Upper lobe of left lung (tissue), 6 donors: ENCODE measurements around the gene CTBP1. TPM values are rescaled to one million over a fixed set of nuclear protein-coding genes. Genes with fewer than 3 reads are reported as not detected.
A peak's percentile ranks its signal among the peaks of the same experiment; 100 is the strongest.

Source experiments
- ATAC-seq, 2 donors: fragments of 200-7000 bp; cut with Tn5 transposase; one replicate each; pipeline ENCODE4 v1.9.1; 2022; ENCODE audit warnings: mild to moderate bottlenecking in 2 of 2, moderate library complexity in 2 of 2; ENCODE audit not compliant: low FRiP score in 2 of 2
- DNase-seq, 2 donors: peaks; one replicate each; pipeline ENCODE4 v3.0.0-alpha.2; 2019 to 2020
- H3K27ac ChIP-seq, 4 donors: fragments of 200-600 bp; sonication (generic); one replicate each; pipeline ENCODE4 v1.5.1; 2016 to 2019
- H3K27me3 ChIP-seq, 4 donors: fragments of 200-600 bp; sonication (generic); one replicate each; pipeline ENCODE4 v1.5.1; 2017 to 2019
- H3K36me3 ChIP-seq, 4 donors: fragments of 200-600 bp; sonication (generic); one replicate each; pipeline ENCODE4 v1.5.1; 2016 to 2019
- H3K4me1 ChIP-seq, 4 donors: fragments of 200-600 bp; sonication (generic); one replicate each; pipeline ENCODE4 v1.5.1; 2018 to 2019
- H3K4me3 ChIP-seq, 4 donors: fragments of 200-600 bp; sonication (generic); one replicate each; pipeline ENCODE4 v1.5.1; 2017 to 2019; ENCODE audit warnings: mild to moderate bottlenecking in 2 of 4, moderate library complexity in 1 of 4
- H3K9me3 ChIP-seq, 4 donors: fragments of 200-600 bp; sonication (generic); one replicate each; pipeline ENCODE4 v1.5.1; 2018 to 2019
- CTCF ChIP-seq, 6 experiments: fragments of 450-650 bp in 4 of 6; fragments of 200-600 bp in 2 of 6; sonication (generic) in 2 of 6; IDR thresholded peaks; one replicate each; pipeline ENCODE4 v1.5.1; 2016 to 2019; ENCODE audit warnings: antibody characterized with exemption in 6 of 6
- EP300 ChIP-seq, 4 donors: sonication (generic); formaldehyde crosslinking; IDR thresholded peaks; one replicate each; pipeline ENCODE4 v1.5.1; 2017; ENCODE audit warnings: antibody characterized with exemption in 4 of 4, control low read depth in 2 of 4
- POLR2A ChIP-seq, 4 donors: fragments of 450-650 bp; IDR thresholded peaks; one replicate each; pipeline ENCODE4 v1.5.1; 2016 to 2017; ENCODE audit warnings: antibody characterized with exemption in 4 of 4, mild to moderate bottlenecking in 2 of 4
- POLR2AphosphoS5 ChIP-seq, 2 donors: sonication (generic); formaldehyde crosslinking; IDR thresholded peaks; one replicate each; pipeline ENCODE4 v1.5.1; 2017; ENCODE audit warnings: antibody characterized with exemption in 2 of 2
- WGBS, 2 donors: methylation state at CpG; one replicate each; pipeline ENCODE4 v1.1.5; 2017 to 2018; 5-methylcytosine and 5-hydroxymethylcytosine counted together
- total RNA-seq, 6 donors: library from RNA; depleted of rRNA in 4 of 6; stranded (reverse); fragments of >200 nt in 4 of 6; gene quantifications; one replicate each; pipeline versions ENCODE4 v1.1.0 to v1.2.1, GENCODE V29; 2016 to 2021
- donor health status: DM: no; HTN: no; CAD: no; lungs with moderate emphysema.
- donor health status: DM: no; HTN: yes; CAD: no; lungs with severe emphysema.

CTBP1 gene
- total RNA-seq, 6 donors from 2014 or later = 142 to 483 (median 213) TPM

GRCh38 chr4:1187182-1187581, 61.7 kb downstream of the CTBP1 start:
- Histone ChIP-seq H3K4me1 (peaks cover 5 to 16% (median 10%) of the 10 kb centered on the region in 4 donors), H3K27ac (no peak overlapping the region), H3K4me3 (no peak overlapping the region), H3K9me3 (no peaks in the 10 kb centered on the region), H3K27me3 (no peaks in the 10 kb centered on the region), H3K36me3 (no peaks in the 10 kb centered on the region)
- WGBS, 2 donors = 4 to 12% methylated on average over 1 of the region's 1 CpG
- TF ChIP-seq EP300 (IDR thresholded peaks at IDR 0.05) (no peak), POLR2AphosphoS5 (IDR thresholded peaks at IDR 0.05) (no peak), CTCF (IDR thresholded peaks at IDR 0.05) (no peak), POLR2A (IDR thresholded peaks at IDR 0.05) (no peak)
- ATAC-seq (no peak), DNase-seq (peak in 1 of 2 donors; percentile 15)

- no peaks in the 10 kb centered on the region for H3K36me3 ChIP-seq
- H3K27me3 ChIP-seq = no peaks in the 10 kb centered on the region
- WGBS, 2 donors = 47 to 52% methylated on average over 6 of the region's 6 CpGs
- H3K9me3 ChIP-seq = peaks cover 0 to 6% (median 0%) of the 10 kb centered on the region in 4 donors
- no peak overlapping the region for H3K4me3 ChIP-seq
- TF ChIP-seq POLR2A (IDR thresholded peaks at IDR 0.05) = no peak
- no peak for TF ChIP-seq POLR2AphosphoS5 (IDR thresholded peaks at IDR 0.05)
- no peak for TF ChIP-seq CTCF (IDR thresholded peaks at IDR 0.05)
- no peak for TF ChIP-seq EP300 (IDR thresholded peaks at IDR 0.05)
- DNase-seq = no peak
- ATAC-seq = peak in 1 of 2 donors; percentile 53
- H3K27ac ChIP-seq = peak overlapping the region in 3 of 4 donors; percentile 12 to 61 (median 23)
- H3K4me1 ChIP-seq = peaks cover 0 to 9% (median 2%) of the 10 kb centered on the region in 4 donors
Measured at GRCh38 chr4:1183985-1184773, 64.8 kb downstream of the CTBP1 start.

DNA sequence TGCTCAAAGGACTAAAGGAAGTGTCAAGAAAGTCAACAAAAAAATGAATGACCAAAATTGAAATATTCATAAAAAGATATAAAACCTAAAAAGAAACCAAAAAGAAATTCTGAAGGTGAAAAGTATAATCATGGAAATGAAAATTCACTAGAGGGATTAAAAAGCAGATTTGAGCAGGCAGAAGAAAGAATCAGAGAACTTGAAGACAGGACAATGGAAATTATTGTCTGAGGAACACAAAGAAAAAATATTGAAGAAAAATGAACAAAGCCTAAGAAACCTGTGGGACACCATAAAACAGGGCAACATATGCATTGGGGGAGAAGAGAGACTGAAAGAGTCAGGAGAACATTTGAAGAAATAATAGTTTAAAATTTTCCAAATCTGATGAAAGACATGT, 66.6 kb downstream of the CTBP1 start:
- ATAC-seq = no peak
- DNase-seq = no peak

GRCh38 chr4:1180663-1181062, 68.3 kb downstream of the CTBP1 start:
- Histone ChIP-seq H3K36me3 (no peaks in the 10 kb centered on the region), H3K27ac (no peak overlapping the region), H3K4me3 (no peak overlapping the region), H3K9me3 (peaks cover 0 to 6% (median 0%) of the 10 kb centered on the region in 4 donors), H3K4me1 (peaks cover 0 to 4% (median 0%) of the 10 kb centered on the region in 4 donors), H3K27me3 (no peaks in the 10 kb centered on the region)
- DNase-seq (no peak), ATAC-seq (no peak)
- TF ChIP-seq POLR2AphosphoS5 (IDR thresholded peaks at IDR 0.05) (no peak), POLR2A (IDR thresholded peaks at IDR 0.05) (no peak), CTCF (IDR thresholded peaks at IDR 0.05) (no peak), EP300 (IDR thresholded peaks at IDR 0.05) (no peak)

More for the DNA sequence above, 66.6 kb downstream of the CTBP1 start:
- peaks cover 0 to 6% (median 0%) of the 10 kb centered on the region in 4 donors for H3K9me3 ChIP-seq
- H3K36me3 ChIP-seq = no peaks in the 10 kb centered on the region
- no peak overlapping the region for H3K4me3 ChIP-seq
- no peak overlapping the region for H3K27ac ChIP-seq
- H3K27me3 ChIP-seq = no peaks in the 10 kb centered on the region
- TF ChIP-seq EP300 (IDR thresholded peaks at IDR 0.05) (no peak), POLR2A (IDR thresholded peaks at IDR 0.05) (no peak), POLR2AphosphoS5 (IDR thresholded peaks at IDR 0.05) (no peak), CTCF (IDR thresholded peaks at IDR 0.05) (no peak)
- H3K4me1 ChIP-seq = peaks cover 0 to 9% (median 2%) of the 10 kb centered on the region in 4 donors
